ENCODE measurements around the gene TMEM18.

TMEM18 gene

DNA sequence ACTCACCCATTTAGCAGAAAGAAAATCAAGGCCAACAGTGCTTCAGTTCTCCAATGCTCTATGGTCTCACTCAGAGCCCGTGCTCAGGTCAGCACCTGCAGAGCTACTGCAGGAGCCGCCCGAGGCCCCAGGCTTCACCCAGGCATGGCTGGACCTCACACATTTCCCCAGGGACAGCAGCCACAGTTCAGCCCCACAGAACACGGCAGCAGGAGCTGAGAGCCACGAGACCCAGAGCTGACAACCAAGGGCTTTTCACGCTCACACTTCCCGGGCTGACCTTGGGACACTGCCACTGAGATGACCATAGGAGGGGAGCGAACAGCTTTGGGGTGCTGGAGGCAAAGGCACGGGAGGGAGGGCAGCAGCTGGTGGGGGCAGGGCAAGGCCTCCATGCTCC is 4.2 kb downstream of the TMEM18 start:
- Histone ChIP-seq H3K27ac (ENCODE audit: low read length) (no peak overlapping the region), H3K27me3 (ENCODE audit: control insufficient read depth, insufficient read depth, low read length) (no peaks in the 10 kb centered on the region), H3K4me3 (ENCODE audit: low read length) (no peak overlapping the region), H3K9me3 (ENCODE audit: control insufficient read depth, insufficient read depth, low read length) (no peaks in the 10 kb centered on the region), H3K4me1 (ENCODE audit: control insufficient read depth, insufficient read depth, low read length) (no peaks in the 10 kb centered on the region), H3K36me3 (ENCODE audit: control insufficient read depth, insufficient read depth, low read length) (peaks cover 11% of the 10 kb centered on the region; the same call in 1 of the 2 replicates)
- no peak for DNase-seq (ENCODE audit: low read depth, low spot score)
- no CpG with 5 or more reads among the region's 9 CpGs for WGBS (ENCODE audit: insufficient coverage, insufficient read length)

DNA sequence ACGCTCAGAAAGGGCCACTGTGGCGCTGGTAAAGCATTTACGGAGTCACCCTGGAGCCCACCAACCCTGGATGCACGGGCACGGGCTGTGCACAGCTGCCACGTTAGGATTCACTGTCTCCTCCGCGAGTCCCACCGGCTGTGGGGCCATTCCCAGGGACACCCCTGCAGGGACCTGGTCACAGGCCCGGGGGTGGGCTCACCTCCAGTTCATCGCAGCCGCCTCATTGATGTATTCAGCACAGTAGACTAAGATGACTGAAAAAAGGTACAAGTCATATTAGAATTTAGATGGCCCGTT is 4.7 kb downstream of the TMEM18 start:
- H3K36me3 ChIP-seq (ENCODE audit: control insufficient read depth, insufficient read depth, low read length), result peaks cover 11% of the 10 kb centered on the region; the same call in 1 of the 2 replicates
- no peak overlapping the region for H3K4me3 ChIP-seq (ENCODE audit: low read length)
- H3K27me3 ChIP-seq (ENCODE audit: control insufficient read depth, insufficient read depth, low read length), result no peaks in the 10 kb centered on the region
- no peaks in the 10 kb centered on the region for H3K9me3 ChIP-seq (ENCODE audit: control insufficient read depth, insufficient read depth, low read length)
- no peaks in the 10 kb centered on the region for H3K4me1 ChIP-seq (ENCODE audit: control insufficient read depth, insufficient read depth, low read length)
- no CpG with 5 or more reads among the region's 13 CpGs for WGBS (ENCODE audit: insufficient coverage, insufficient read length)
- DNase-seq (ENCODE audit: low read depth, low spot score), result no peak
- H3K27ac ChIP-seq (ENCODE audit: low read length), result no peak overlapping the region

DNA sequence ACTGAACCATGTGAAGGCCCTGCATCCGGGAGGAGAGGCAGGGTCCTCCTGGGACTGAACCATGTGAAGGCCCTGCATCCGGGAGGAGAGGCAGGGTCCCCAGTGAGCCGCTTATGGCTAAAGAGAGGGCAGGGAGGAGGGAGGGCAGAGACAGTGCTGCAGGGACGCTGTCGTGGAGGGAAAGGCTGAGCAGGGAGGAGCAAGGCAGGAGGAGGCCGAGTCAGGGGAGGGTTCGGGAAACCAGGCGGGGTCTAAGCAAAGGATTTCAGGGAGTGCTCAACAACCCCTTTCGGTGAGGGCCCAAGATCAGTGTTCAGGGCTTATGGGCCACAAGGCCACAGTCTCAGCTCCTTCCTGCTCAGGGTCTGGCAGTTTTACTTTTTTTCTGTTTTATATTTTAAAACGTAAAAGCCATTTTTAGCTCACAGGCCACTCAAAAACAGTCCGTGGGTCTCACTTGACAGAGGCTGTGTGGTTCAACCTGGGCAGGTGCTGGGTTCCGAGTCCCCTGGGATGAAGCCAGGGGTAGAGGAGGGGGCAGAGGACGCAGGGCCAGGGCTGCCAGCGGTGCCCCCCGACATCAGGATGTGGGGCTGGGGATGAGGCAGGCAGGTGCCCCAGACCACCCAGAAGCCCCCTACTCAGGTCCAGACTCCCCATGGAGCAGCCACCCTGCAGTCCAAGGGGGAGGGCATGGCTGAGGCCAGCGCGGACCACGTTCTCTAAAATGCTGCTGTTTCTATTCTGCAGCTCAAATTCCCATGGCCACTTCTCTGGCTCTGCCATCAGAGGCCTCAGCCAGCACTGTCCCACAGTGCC is 5.2 kb downstream of the TMEM18 start:
- Histone ChIP-seq H3K4me3 (ENCODE audit: low read length) (no peak overlapping the region), H3K9me3 (ENCODE audit: control insufficient read depth, insufficient read depth, low read length) (no peaks in the 10 kb centered on the region), H3K27ac (ENCODE audit: low read length) (no peak overlapping the region), H3K4me1 (ENCODE audit: control insufficient read depth, insufficient read depth, low read length) (no peaks in the 10 kb centered on the region), H3K27me3 (ENCODE audit: control insufficient read depth, insufficient read depth, low read length) (no peaks in the 10 kb centered on the region), H3K36me3 (ENCODE audit: control insufficient read depth, insufficient read depth, low read length) (peaks cover 11% of the 10 kb centered on the region; the same call in 1 of the 2 replicates)
- WGBS (ENCODE audit: insufficient coverage, insufficient read length), result no CpG with 5 or more reads among the region's 18 CpGs
- no peak for DNase-seq (ENCODE audit: low read depth, low spot score)

DNA sequence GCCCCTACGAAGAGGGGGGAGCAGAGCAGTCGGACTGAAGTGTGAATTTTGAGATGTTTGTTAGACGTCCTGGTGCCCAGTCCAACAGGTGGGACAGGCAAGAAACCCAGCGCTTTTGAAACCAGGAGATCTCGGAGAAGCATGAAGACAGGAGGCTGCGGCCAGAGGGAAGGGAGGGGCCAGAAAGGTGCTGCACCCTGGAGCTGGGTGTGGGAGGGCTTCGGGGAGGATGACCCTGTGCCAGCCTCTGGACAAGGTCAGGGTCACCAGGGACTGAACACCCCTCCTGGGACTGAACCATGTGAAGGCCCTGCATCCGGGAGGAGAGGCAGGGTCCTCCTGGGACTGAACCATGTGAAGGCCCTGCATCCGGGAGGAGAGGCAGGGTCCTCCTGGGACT is 6.1 kb downstream of the TMEM18 start:
- no peak overlapping the region for H3K27ac ChIP-seq (ENCODE audit: low read length)
- H3K4me3 ChIP-seq (ENCODE audit: low read length), result no peak overlapping the region
- no peaks in the 10 kb centered on the region for H3K4me1 ChIP-seq (ENCODE audit: control insufficient read depth, insufficient read depth, low read length)
- WGBS (ENCODE audit: insufficient coverage, insufficient read length), result no CpG with 5 or more reads among the region's 9 CpGs
- peaks cover 16% of the 10 kb centered on the region; the same call in 1 of the 2 replicates for H3K36me3 ChIP-seq (ENCODE audit: control insufficient read depth, insufficient read depth, low read length)
- H3K9me3 ChIP-seq (ENCODE audit: control insufficient read depth, insufficient read depth, low read length), result no peaks in the 10 kb centered on the region
- no peak for DNase-seq (ENCODE audit: low read depth, low spot score)
- no peaks in the 10 kb centered on the region for H3K27me3 ChIP-seq (ENCODE audit: control insufficient read depth, insufficient read depth, low read length)

DNA sequence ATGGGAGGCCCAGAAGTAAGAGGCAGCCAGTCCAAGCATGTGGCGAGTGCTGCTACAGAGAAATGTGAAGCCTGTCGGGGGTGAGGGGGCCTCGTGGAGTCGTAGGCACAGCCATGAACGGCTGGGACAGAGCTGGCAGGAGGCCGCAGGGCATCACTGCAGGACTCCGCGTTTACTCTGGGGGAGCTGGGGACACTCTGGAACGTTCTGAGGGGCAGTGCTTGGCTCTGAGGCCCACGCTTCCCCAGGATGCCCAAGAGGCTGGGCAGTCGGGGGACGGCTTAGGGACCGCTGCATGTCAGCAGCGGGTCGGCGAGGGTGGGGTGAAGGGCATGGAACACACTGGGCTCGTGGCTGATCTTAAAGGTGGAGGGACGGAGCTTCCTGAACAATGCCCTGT is 6.6 kb downstream of the TMEM18 start:
- H3K4me1 ChIP-seq (ENCODE audit: control insufficient read depth, insufficient read depth, low read length), result no peaks in the 10 kb centered on the region
- no peaks in the 10 kb centered on the region for H3K27me3 ChIP-seq (ENCODE audit: control insufficient read depth, insufficient read depth, low read length)
- H3K27ac ChIP-seq (ENCODE audit: low read length), result no peak overlapping the region
- no peak for DNase-seq (ENCODE audit: low read depth, low spot score)
- H3K9me3 ChIP-seq (ENCODE audit: control insufficient read depth, insufficient read depth, low read length), result peaks cover 3% of the 10 kb centered on the region; the same call in 1 of the 2 replicates
- H3K4me3 ChIP-seq (ENCODE audit: low read length), result no peak overlapping the region
- WGBS (ENCODE audit: insufficient coverage, insufficient read length), result no CpG with 5 or more reads among the region's 18 CpGs
- peaks cover 20% of the 10 kb centered on the region; the same call in 1 of the 2 replicates for H3K36me3 ChIP-seq (ENCODE audit: control insufficient read depth, insufficient read depth, low read length)

DNA sequence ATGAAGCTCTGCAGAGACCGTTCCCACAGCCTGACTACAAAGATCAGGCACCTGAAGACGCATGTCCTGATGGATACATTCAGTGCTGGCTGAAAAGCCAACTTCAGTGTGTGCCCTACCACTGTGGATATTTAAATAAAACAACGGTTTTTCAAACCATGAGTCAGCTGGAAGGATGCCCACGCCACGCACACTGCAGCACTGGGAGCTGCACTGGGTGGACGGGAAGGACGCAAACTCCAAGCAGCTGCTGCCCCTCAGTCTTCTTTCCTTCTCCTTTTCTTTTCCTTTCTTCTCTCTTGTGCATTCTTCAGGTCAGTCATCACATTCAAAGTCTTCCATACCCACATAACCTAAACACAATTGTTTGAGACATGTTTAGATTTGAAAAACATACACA is 7.9 kb downstream of the TMEM18 start:
- Histone ChIP-seq H3K36me3 (ENCODE audit: control insufficient read depth, insufficient read depth, low read length) (peaks cover 22% of the 10 kb centered on the region; the same call in 1 of the 2 replicates), H3K4me3 (ENCODE audit: low read length) (no peak overlapping the region), H3K27me3 (ENCODE audit: control insufficient read depth, insufficient read depth, low read length) (no peaks in the 10 kb centered on the region), H3K9me3 (ENCODE audit: control insufficient read depth, insufficient read depth, low read length) (peaks cover 3% of the 10 kb centered on the region; the same call in 1 of the 2 replicates), H3K4me1 (ENCODE audit: control insufficient read depth, insufficient read depth, low read length) (no peaks in the 10 kb centered on the region), H3K27ac (ENCODE audit: low read length) (no peak overlapping the region)
- WGBS (ENCODE audit: insufficient coverage, insufficient read length), result no CpG with 5 or more reads among the region's 7 CpGs
- DNase-seq (ENCODE audit: low read depth, low spot score), result no peak

DNA sequence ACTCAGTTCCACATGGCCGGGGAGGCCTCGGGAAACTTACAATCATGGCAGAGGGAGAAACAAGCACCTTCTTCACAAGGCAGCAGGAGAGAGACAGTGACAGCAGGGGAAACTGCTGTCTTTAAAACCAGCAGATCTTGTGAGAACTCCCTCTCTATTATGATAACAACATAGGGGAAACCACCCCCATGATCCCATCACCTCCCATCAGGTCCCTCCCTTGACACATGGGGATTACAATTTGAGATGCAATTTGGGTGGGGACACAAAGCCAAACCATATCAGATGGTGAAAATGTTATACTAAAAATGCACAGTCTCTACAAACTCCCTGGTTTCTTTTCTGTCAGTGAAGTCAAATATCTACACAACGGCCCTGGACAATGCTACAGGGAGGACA is 9.2 kb downstream of the TMEM18 start:
- Histone ChIP-seq H3K4me3 (ENCODE audit: low read length) (no peak overlapping the region), H3K36me3 (ENCODE audit: control insufficient read depth, insufficient read depth, low read length) (peaks cover 22% of the 10 kb centered on the region; the same call in 1 of the 2 replicates), H3K4me1 (ENCODE audit: control insufficient read depth, insufficient read depth, low read length) (no peaks in the 10 kb centered on the region), H3K27ac (ENCODE audit: low read length) (no peak overlapping the region), H3K9me3 (ENCODE audit: control insufficient read depth, insufficient read depth, low read length) (peaks cover 3% of the 10 kb centered on the region; the same call in 1 of the 2 replicates), H3K27me3 (ENCODE audit: control insufficient read depth, insufficient read depth, low read length) (no peaks in the 10 kb centered on the region)
- no CpG with 5 or more reads among the region's 3 CpGs for WGBS (ENCODE audit: insufficient coverage, insufficient read length)
- no peak for DNase-seq (ENCODE audit: low read depth, low spot score)

DNA sequence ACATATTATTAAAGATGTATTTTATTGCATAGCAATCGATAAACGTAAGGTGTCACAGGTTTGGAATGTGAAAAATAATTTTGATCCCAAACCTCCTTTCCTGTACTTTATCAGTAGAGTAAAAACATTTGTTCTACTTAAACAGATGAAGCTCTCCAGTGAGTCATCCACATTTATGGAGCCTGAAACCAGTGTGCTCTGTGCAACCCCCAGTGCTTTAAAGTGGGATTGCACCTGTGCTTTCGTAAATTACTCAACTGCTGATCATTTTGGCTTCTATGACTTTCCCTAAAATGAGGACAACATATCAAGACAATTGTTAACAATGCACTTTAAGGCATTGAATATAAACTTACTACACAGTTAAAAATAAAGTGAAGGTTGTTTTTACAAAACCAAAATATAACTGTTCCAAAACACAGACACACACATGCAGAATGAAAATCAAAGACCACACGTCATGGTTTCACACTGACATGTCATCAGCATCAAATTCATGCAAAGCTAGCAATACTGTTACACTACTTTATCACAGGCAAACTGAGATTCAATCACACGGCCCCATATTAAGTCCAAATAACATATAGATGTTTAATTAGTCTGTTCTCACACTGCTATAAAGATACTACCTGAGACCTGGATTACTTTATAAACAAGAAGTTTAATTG is 9.7 kb downstream of the TMEM18 start:
- H3K4me1 ChIP-seq (ENCODE audit: control insufficient read depth, insufficient read depth, low read length), result no peaks in the 10 kb centered on the region
- DNase-seq (ENCODE audit: low read depth, low spot score), result no peak
- no CpG with 5 or more reads among the region's 5 CpGs for WGBS (ENCODE audit: insufficient coverage, insufficient read length)

DNA sequence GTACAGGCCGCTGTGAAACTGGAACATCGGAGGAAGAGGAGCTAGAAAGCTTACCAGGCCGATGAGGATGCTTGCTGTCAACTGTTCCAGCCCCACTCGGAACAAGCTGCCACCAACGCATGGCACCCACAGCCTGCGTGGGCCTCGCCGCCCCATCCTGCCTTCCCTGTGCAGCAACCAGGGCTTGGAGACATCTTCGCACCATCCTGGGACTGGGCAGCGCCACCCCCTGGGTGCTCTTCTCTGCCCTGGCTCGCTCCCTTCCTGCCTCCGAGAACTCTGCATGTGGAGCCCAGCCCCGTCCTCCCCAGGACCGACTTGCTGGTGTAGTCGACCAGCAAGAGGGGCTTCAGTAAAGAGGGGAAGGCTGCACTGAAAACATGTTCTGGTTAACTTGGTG is 10.8 kb downstream of the TMEM18 start:
- no CpG with 5 or more reads among the region's 15 CpGs for WGBS (ENCODE audit: insufficient coverage, insufficient read length)
- H3K4me1 ChIP-seq (ENCODE audit: control insufficient read depth, insufficient read depth, low read length), result no peaks in the 10 kb centered on the region
- no peaks in the 10 kb centered on the region for H3K27me3 ChIP-seq (ENCODE audit: control insufficient read depth, insufficient read depth, low read length)
- no peak overlapping the region for H3K4me3 ChIP-seq (ENCODE audit: low read length)
- peaks cover 3% of the 10 kb centered on the region; the same call in 1 of the 2 replicates for H3K9me3 ChIP-seq (ENCODE audit: control insufficient read depth, insufficient read depth, low read length)
- no peak overlapping the region for H3K27ac ChIP-seq (ENCODE audit: low read length)
- H3K36me3 ChIP-seq (ENCODE audit: control insufficient read depth, insufficient read depth, low read length), result peaks cover 17% of the 10 kb centered on the region; the same call in 1 of the 2 replicates
- no peak for DNase-seq (ENCODE audit: low read depth, low spot score)

More for the DNA sequence above, 9.7 kb downstream of the TMEM18 start:
- Histone ChIP-seq H3K9me3 (ENCODE audit: control insufficient read depth, insufficient read depth, low read length) (peaks cover 3% of the 10 kb centered on the region; the same call in 1 of the 2 replicates), H3K4me3 (ENCODE audit: low read length) (no peak overlapping the region), H3K36me3 (ENCODE audit: control insufficient read depth, insufficient read depth, low read length) (peaks cover 20% of the 10 kb centered on the region; the same call in 1 of the 2 replicates), H3K27me3 (ENCODE audit: control insufficient read depth, insufficient read depth, low read length) (no peaks in the 10 kb centered on the region), H3K27ac (ENCODE audit: low read length) (no peak overlapping the region)

DNA sequence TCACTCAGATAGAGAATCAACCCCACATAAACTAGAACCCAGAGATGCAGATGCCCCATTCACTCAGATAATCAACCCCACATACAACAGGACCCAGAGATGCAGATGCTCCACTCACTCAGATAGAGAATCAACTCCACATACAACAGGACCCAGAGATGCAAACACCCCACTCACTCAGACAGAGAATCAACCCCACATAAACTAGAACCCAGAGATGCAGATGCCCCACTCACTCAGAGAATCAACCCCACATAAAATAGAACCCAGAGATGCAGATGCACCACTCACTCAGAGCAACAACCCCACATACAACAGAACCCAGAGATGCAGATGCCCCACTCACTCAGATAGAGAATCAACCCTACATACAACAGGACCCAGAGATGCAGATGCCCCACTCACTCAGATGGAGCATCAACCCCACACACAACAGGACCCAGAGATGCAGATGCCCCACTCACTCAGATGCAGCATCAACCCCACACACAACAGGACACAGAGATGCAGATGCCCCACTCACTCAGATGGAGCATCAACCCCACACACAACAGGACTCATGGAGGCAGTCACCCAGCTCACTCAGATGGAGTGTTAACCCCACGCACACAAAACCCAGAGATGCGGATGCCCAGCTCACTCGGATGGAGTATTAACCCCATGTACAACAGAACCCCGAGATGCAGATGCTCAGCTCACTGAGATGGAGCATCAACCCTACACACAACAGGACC is 11.7 kb downstream of the TMEM18 start:
- Histone ChIP-seq H3K4me1 (ENCODE audit: control insufficient read depth, insufficient read depth, low read length) (no peaks in the 10 kb centered on the region), H3K4me3 (ENCODE audit: low read length) (no peak overlapping the region), H3K27me3 (ENCODE audit: control insufficient read depth, insufficient read depth, low read length) (no peaks in the 10 kb centered on the region), H3K36me3 (ENCODE audit: control insufficient read depth, insufficient read depth, low read length) (peaks cover 16% of the 10 kb centered on the region; the same call in 1 of the 2 replicates), H3K9me3 (ENCODE audit: control insufficient read depth, insufficient read depth, low read length) (peaks cover 3% of the 10 kb centered on the region; the same call in 1 of the 2 replicates), H3K27ac (ENCODE audit: low read length) (no peak overlapping the region)
- no peak for DNase-seq (ENCODE audit: low read depth, low spot score)
- no CpG with 5 or more reads among the region's 4 CpGs for WGBS (ENCODE audit: insufficient coverage, insufficient read length)

All from iPS DF 6.9 (cell line).